Erythroblast (primary cell): ENCODE measurements around the gene ATG10.
"Not testable (repeated sequence)": the region's sequence is repeated elsewhere in the genome, so short reads cannot be mapped to it uniquely, and the experiment has no call there.

Experiments
- DNase-seq, 2 experiments: peaks; one replicate each; lab custom pipeline; 2025; lab: John Stamatoyannopoulos, UW
- GATA1 ChIP-seq: IDR thresholded peaks from 2 replicates; pipeline ENCODE4 v1.6.1; 2011; ENCODE audit warnings: low read depth, mild to moderate bottlenecking, control low read depth, low read length, moderate library complexity
- POLR2A ChIP-seq: IDR thresholded peaks from 2 replicates; pipeline ENCODE4 v1.6.1; 2011; ENCODE audit warnings: mild to moderate bottlenecking, low read length

Gene ATG10

GRCh38 chr5:82100303-82101077 lies 128.7 kb downstream of the ATG10 start:
- TF ChIP-seq POLR2A (no peak), GATA1 (no peak)
- no peak for DNase-seq

- no peak for TF ChIP-seq GATA1
- no peak for TF ChIP-seq POLR2A
- DNase-seq, result no peak
Measured at GRCh38 chr5:82104872-82105271, 133.0 kb downstream of the ATG10 start.

- DNase-seq, result no peak
- TF ChIP-seq GATA1 (no peak), POLR2A (no peak)
Measured at GRCh38 chr5:82105457-82105856, 133.6 kb downstream of the ATG10 start.

DNA sequence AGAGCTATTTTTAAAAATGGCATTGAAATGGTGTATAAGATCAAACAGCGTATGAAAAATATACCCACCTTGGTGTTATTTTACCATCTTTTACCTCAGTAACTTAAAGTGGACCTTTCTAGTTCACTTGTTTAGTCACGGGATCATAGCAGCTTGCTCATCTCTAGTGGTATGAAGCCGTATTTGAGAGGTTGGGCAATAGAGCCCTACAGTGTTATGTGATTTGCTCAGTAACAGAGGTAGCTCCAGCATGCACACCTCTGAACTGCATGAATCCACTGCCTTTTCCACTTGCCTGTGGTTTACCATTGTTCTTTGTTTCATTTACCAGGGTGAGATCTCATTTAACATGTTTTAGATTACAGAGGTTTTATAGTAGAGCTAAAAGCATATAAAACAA lies 134.4 kb downstream of the ATG10 start:
- DNase-seq, result no peak
- no peak for TF ChIP-seq GATA1
- no peak for TF ChIP-seq POLR2A

GRCh38 chr5:82106756-82107155 lies 134.9 kb downstream of the ATG10 start:
- no peak for TF ChIP-seq GATA1
- TF ChIP-seq POLR2A, result no peak
- no peak for DNase-seq

- no peak for TF ChIP-seq GATA1
Measured at GRCh38 chr5:82107267-82107666, 135.4 kb downstream of the ATG10 start.

DNA sequence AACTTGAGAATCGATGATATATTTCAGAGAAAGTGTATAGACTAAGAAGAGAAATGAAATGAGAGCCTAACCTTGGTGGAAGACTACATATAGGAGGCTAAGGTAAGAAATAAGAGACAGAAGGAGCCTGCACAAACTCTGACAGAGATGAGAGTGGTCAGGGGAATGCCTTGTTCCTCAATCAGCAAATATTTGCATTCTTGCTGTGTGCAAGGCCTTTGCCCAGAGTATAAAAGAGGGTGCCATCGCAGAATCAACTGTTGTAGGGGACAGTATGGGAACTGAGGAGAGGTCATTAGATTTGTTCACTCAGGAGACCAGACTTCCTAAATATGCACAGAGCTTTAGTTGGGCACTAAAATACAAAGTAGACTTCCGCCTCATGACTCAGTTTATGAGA lies 137.2 kb downstream of the ATG10 start:
- no peak for TF ChIP-seq GATA1
- TF ChIP-seq POLR2A, result no peak

More at GRCh38 chr5:82107267-82107666, 135.4 kb downstream of the ATG10 start:
- DNase-seq, result peak; percentile 22 to 30

DNA sequence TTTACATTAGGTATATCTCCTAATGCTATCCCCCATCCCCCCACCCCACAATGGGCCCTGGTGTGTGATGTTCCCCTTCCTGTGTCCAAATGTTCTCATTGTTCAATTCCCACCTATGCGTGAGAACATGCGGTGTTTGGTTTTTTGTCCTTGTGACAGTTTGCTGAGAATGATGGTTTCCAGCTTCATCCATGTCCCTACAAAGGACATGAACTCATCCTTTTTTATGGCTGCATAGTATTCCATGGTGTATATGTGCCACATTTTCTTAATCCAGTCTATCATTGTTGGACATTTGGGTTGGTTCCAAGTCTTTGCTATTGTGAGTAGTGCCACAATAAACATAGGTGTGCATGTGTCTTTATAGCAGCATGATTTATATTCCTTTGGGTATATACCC lies 138.1 kb downstream of the ATG10 start:
- DNase-seq, result not testable (repeated sequence)

More for the DNA sequence above, 137.2 kb downstream of the ATG10 start:
- no peak for DNase-seq

DNA sequence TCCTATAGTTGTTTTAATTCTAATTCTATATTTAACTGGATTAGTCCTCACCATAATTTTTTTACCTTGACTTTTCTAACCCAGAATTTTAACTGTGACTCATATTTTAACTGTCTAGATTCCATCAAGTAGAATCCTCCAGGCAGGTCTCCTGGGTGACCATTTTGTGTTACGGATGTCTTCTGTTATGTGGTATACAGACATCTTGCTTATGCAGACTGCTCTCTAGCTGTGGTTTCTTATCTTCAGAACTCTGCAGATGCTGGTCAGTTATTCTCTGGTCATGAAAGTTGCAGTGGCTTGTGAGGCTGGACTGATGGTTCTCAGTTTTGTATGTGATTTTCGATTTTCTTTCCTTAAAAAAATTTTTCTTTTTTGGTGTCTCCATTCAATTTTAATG lies 139.4 kb downstream of the ATG10 start:
- DNase-seq, result peak; percentile 25 to 64
- no peak for TF ChIP-seq GATA1
- TF ChIP-seq POLR2A, result no peak

GRCh38 chr5:82115858-82116257 lies 144.0 kb downstream of the ATG10 start:
- DNase-seq, result no peak
- no peak for TF ChIP-seq POLR2A
- TF ChIP-seq GATA1, result no peak

DNA sequence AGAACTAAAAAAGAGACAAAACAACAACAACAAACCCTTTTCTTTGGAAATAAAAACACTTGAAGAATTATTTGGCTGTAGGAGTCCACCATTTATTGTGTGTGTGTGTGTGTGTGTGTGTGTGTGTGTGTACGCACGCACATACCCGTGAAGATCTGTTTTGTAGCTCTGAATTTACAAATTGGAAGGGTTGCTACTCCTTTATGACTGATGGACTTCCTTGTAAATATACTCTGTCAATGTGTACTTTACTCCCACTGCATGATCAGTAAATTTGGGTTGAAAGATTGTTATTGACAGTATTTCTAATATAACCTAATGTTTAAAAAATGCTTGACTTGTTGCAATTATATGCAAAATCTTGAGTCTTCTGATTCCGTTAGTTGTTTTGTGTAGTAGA lies 148.1 kb downstream of the ATG10 start:
- DNase-seq, result no peak
- TF ChIP-seq GATA1 (no peak), POLR2A (no peak)

- TF ChIP-seq GATA1 (no peak), POLR2A (no peak)
- no peak for DNase-seq
Measured at GRCh38 chr5:82129723-82130285, 158.0 kb downstream of the ATG10 start.

GRCh38 chr5:82130602-82131001 lies 158.8 kb downstream of the ATG10 start:
- TF ChIP-seq POLR2A (no peak), GATA1 (no peak)
- no peak for DNase-seq

- DNase-seq, result no peak
- TF ChIP-seq GATA1 (no peak), POLR2A (no peak)
Measured at GRCh38 chr5:82137205-82137604, 165.4 kb downstream of the ATG10 start.

GRCh38 chr5:82139837-82140236 lies 168.0 kb downstream of the ATG10 start:
- DNase-seq, result not testable (repeated sequence)
